Osteocyte (in vitro differentiated cells): ENCODE measurements around the gene BST2. TPM values are rescaled to one million over a fixed set of nuclear protein-coding genes. Genes with fewer than 3 reads are reported as not detected.
"Not testable (repeated sequence)": the region's sequence is repeated elsewhere in the genome, so short reads cannot be mapped to it uniquely, and the experiment has no call there.

Experiments used
- DNase-seq: peaks from one replicate; pipeline ENCODE4 v3.0.0; 2021; ENCODE audit warnings: mixed read lengths; ENCODE audit not compliant: unreplicated experiment; ENCODE audit errors: extremely low spot score
- H3K27ac Mint-ChIP-seq: one replicate; pipeline ENCODE4 v1.8.0; 2021; ENCODE audit warnings: mild to moderate bottlenecking, mixed read lengths; ENCODE audit not compliant: unreplicated experiment
- H3K27me3 Mint-ChIP-seq: one replicate; pipeline ENCODE4 v1.8.0; 2021; ENCODE audit warnings: mixed read lengths; ENCODE audit not compliant: unreplicated experiment
- H3K36me3 Mint-ChIP-seq: one replicate; pipeline ENCODE4 v1.8.0; 2021; ENCODE audit warnings: mixed read lengths; ENCODE audit not compliant: unreplicated experiment
- H3K4me1 Mint-ChIP-seq: one replicate; pipeline ENCODE4 v1.8.0; 2021; ENCODE audit warnings: mixed read lengths; ENCODE audit not compliant: unreplicated experiment
- H3K4me3 Mint-ChIP-seq: one replicate; pipeline ENCODE4 v1.8.0; 2021; ENCODE audit warnings: mild to moderate bottlenecking, moderate library complexity, mixed read lengths; ENCODE audit not compliant: unreplicated experiment
- H3K9me3 Mint-ChIP-seq: one replicate; pipeline ENCODE4 v1.8.0; 2021; ENCODE audit warnings: mixed read lengths; ENCODE audit not compliant: unreplicated experiment
- total RNA-seq: library from RNA; stranded (reverse); gene quantifications from 2 replicates; pipeline ENCODE4 v1.2.1, GENCODE V29; 2021
- TF ChIP-seq, protein P1 (sequence below): fragments of 200-600 bp; sonication (generic); IDR thresholded peaks from 2 replicates; pipeline ENCODE4 v1.5.0; 2021; ENCODE audit warnings: antibody characterized with exemption, mild to moderate bottlenecking, moderate library complexity

BST2 gene
- total RNA-seq, 1 donor from 2014 or later, result 1.8 TPM

DNA sequence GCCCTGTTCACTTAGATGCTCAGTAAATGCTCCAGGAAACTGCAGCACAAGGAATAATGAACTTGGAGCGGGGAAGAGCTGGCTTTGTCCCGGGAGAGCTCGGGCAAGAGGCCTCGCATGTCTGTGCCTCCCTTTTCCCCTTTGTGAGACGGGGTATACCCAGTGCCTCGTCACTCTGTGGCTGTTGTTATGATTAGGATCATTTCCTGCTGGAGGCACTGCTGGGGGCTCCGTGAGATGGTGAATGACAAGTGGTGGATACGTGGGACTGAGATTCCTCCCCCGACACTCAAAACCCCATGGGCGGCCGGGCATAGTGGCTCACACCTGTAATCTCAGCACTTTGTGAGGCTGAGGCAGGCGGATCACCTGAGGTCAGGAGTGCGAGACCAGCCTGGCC, 27.2 kb downstream of the BST2 start:
- Mint-ChIP-seq H3K9me3 (peaks cover 4% of the 10 kb centered on the region), H3K36me3 (no peaks in the 10 kb centered on the region), H3K27me3 (no peaks in the 10 kb centered on the region), H3K27ac (no peak overlapping the region), H3K4me3 (no peak overlapping the region), H3K4me1 (peaks cover 10% of the 10 kb centered on the region)
- no peak for DNase-seq
- TF ChIP-seq, protein P1, sequence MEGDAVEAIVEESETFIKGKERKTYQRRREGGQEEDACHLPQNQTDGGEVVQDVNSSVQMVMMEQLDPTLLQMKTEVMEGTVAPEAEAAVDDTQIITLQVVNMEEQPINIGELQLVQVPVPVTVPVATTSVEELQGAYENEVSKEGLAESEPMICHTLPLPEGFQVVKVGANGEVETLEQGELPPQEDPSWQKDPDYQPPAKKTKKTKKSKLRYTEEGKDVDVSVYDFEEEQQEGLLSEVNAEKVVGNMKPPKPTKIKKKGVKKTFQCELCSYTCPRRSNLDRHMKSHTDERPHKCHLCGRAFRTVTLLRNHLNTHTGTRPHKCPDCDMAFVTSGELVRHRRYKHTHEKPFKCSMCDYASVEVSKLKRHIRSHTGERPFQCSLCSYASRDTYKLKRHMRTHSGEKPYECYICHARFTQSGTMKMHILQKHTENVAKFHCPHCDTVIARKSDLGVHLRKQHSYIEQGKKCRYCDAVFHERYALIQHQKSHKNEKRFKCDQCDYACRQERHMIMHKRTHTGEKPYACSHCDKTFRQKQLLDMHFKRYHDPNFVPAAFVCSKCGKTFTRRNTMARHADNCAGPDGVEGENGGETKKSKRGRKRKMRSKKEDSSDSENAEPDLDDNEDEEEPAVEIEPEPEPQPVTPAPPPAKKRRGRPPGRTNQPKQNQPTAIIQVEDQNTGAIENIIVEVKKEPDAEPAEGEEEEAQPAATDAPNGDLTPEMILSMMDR, result no peak

- Mint-ChIP-seq H3K4me3 (no peak within 1 kb of the TSS), H3K9me3 (peaks cover 4% of the 10 kb centered on the region), H3K27ac (no peak within 1 kb of the TSS), H3K4me1 (peaks cover 3% of the 10 kb centered on the region), H3K27me3 (no peaks in the 10 kb centered on the region), H3K36me3 (no peaks in the 10 kb centered on the region)
- TF ChIP-seq, protein P1, result no peak
- no peak for DNase-seq
Observed at GRCh38 chr19:17376935-17377600, 28.4 kb downstream of the BST2 start, which contains the start of gene PLVAP. PLVAP (minus strand) TSS chr19:17377342; CDS start chr19:17377288, 54 bp downstream.

DNA sequence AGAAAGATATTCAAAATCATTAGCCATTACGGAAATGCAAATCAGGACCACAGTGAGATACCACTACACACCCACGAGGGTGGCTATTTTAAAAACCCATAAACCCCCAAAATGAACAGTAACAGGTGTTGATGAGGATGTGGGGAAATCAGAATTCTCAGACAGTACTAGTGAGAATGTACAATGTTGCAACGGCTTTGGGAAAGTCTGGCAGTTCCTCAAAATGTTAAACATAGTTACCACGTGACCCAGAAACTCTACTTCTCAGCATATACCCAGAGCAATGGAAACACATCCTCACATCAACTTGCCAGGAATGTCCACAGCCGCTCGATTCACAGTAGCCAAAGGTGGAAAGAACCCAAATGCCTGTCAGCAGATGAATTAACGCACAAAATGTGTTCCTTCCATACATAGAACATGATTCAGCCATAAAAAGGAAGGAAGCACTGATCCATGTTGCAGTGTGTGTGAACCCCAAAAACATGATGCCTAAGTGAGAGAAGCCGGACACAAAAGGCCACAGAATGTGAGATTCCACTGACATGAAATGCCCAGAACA, 35.3 kb downstream of the BST2 start:
- no peak for DNase-seq
- H3K9me3 Mint-ChIP-seq, result no peaks in the 10 kb centered on the region
- TF ChIP-seq, protein P1, result no peak
- no peak overlapping the region for H3K27ac Mint-ChIP-seq
- H3K36me3 Mint-ChIP-seq, result no peaks in the 10 kb centered on the region
- H3K27me3 Mint-ChIP-seq, result peaks cover under 1% of the 10 kb centered on the region
- H3K4me3 Mint-ChIP-seq, result no peak overlapping the region
- no peaks in the 10 kb centered on the region for H3K4me1 Mint-ChIP-seq

DNA sequence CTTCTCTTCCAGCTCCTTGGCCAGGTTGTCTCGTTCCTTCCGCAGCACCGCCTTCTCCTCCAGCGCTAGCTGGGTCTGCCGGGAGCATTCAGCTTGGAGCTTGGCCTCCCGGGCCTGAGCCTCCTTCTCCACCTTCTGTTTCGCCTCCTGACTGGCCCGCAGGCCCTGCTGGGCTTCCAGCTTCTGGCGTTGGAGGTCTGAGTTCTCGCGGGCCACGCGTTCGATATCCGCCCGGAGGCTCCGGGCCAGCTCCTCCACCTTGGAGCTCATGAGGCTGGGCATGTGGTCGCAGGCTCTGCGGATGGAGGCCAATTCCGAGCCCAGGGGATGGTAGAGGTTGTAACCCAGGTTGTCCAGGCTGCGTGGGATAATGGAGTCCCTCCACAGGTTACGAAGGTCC, 40.1 kb downstream of the BST2 start:
- H3K9me3 Mint-ChIP-seq, result no peaks in the 10 kb centered on the region
- no peak overlapping the region for H3K27ac Mint-ChIP-seq
- H3K36me3 Mint-ChIP-seq, result no peaks in the 10 kb centered on the region
- H3K4me3 Mint-ChIP-seq, result no peak overlapping the region
- peaks cover 8% of the 10 kb centered on the region for H3K27me3 Mint-ChIP-seq
- DNase-seq, result no peak
- TF ChIP-seq, protein P1, result no peak
- no peaks in the 10 kb centered on the region for H3K4me1 Mint-ChIP-seq

DNA sequence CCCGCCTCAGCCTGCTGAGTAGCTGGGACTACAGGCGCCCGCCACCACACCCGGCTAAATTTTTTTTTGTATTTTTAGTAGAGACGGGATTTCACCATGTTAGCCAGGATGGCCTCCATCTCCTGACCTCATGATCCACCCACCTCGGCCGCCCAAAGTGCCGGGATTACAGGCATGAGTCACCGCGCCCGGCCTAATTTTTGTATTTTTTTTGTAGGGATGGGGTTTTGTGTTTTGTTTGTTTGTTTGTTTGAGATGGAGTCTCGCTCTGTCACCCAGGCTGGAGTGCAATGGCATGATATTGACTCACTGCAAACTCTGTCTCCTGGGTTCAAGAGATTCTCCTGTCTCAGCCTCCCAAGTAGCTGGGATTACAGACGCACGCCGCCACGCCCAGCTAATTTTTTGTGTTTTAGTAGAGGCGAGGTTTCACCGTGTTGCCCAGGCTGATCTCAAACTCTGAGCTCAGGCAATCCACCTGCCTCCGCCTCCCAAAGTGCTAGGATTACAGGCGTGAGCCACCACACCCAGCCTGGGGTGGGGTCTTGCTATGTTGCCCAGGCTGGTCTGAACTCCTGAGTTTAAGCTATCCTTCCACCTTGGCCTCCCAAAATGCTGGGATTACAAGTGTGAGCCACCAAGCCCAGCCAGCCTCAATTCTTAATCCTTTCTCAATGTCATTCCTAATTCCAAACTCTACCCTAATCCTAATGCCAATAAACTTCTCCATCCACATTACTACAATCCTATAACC, 41.4 kb downstream of the BST2 start:
- H3K4me1 Mint-ChIP-seq, DNase-seq, H3K36me3 Mint-ChIP-seq, H3K9me3 Mint-ChIP-seq, H3K27me3 Mint-ChIP-seq, H3K4me3 Mint-ChIP-seq, H3K27ac Mint-ChIP-seq: not testable (repeated sequence)
